GM15510 (cell line): Measurements from ENCODE around the gene PATJ.

Experiments
- POLR2A ChIP-seq: IDR thresholded peaks from 3 replicates; pipeline ENCODE4 v1.6.1; 2011; ENCODE audit warnings: borderline replicate concordance; ENCODE audit not compliant: insufficient read length; ENCODE audit errors: extremely low read depth

The PATJ gene, protein sequence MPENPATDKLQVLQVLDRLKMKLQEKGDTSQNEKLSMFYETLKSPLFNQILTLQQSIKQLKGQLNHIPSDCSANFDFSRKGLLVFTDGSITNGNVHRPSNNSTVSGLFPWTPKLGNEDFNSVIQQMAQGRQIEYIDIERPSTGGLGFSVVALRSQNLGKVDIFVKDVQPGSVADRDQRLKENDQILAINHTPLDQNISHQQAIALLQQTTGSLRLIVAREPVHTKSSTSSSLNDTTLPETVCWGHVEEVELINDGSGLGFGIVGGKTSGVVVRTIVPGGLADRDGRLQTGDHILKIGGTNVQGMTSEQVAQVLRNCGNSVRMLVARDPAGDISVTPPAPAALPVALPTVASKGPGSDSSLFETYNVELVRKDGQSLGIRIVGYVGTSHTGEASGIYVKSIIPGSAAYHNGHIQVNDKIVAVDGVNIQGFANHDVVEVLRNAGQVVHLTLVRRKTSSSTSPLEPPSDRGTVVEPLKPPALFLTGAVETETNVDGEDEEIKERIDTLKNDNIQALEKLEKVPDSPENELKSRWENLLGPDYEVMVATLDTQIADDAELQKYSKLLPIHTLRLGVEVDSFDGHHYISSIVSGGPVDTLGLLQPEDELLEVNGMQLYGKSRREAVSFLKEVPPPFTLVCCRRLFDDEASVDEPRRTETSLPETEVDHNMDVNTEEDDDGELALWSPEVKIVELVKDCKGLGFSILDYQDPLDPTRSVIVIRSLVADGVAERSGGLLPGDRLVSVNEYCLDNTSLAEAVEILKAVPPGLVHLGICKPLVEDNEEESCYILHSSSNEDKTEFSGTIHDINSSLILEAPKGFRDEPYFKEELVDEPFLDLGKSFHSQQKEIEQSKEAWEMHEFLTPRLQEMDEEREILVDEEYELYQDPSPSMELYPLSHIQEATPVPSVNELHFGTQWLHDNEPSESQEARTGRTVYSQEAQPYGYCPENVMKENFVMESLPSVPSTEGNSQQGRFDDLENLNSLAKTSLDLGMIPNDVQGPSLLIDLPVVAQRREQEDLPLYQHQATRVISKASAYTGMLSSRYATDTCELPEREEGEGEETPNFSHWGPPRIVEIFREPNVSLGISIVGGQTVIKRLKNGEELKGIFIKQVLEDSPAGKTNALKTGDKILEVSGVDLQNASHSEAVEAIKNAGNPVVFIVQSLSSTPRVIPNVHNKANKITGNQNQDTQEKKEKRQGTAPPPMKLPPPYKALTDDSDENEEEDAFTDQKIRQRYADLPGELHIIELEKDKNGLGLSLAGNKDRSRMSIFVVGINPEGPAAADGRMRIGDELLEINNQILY (N-terminal part only)

DNA sequence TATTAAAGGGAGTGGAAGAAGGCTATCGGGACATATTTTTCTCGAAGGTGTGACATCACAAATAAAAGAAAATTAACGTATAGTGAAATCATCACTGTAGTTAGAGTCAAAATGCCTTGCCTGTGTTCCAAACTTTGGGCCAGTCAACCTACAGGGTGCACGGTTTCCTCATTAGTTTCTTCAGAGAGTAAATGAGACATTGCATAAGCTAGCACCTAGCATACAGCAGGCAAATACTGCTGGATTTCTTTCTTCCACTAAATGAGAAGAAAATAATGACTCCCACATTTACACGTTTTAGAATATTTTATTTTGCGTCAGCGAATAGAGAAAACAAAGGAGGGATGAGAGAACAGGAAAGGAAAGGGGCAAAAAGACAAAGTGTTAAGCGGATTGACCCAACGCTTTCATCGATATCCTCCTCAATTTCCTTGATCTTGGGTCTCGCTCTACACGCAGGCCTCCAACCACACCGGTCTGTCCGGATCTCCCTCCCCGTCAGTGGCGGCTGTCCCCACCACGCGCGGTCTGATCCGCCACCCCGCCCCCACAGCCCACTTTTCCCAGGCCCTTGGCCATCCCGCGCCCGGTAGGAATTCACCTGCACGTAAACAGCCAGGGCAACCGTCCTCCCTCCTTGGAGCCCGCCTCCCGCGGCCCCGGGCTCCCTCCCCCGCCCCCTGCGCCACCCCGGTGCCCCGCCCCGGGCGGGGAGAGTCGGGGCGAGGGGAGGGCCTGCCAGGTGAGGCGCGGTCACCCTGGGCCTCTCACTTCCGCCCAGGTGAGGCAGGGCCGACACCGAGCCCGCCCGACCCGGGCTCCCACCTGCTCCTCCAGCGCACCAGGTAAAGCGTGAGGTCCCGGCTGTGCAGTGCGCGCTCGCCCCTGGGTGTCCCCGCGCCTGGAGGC is at the start of gene PATJ:
Gene PATJ, plus strand, starts transcription at position 770 of the 909 bp plus-strand sequence. CDS start 20,413 bp downstream, outside the sequence.
- TF ChIP-seq POLR2A, result peak; percentile 35

DNA sequence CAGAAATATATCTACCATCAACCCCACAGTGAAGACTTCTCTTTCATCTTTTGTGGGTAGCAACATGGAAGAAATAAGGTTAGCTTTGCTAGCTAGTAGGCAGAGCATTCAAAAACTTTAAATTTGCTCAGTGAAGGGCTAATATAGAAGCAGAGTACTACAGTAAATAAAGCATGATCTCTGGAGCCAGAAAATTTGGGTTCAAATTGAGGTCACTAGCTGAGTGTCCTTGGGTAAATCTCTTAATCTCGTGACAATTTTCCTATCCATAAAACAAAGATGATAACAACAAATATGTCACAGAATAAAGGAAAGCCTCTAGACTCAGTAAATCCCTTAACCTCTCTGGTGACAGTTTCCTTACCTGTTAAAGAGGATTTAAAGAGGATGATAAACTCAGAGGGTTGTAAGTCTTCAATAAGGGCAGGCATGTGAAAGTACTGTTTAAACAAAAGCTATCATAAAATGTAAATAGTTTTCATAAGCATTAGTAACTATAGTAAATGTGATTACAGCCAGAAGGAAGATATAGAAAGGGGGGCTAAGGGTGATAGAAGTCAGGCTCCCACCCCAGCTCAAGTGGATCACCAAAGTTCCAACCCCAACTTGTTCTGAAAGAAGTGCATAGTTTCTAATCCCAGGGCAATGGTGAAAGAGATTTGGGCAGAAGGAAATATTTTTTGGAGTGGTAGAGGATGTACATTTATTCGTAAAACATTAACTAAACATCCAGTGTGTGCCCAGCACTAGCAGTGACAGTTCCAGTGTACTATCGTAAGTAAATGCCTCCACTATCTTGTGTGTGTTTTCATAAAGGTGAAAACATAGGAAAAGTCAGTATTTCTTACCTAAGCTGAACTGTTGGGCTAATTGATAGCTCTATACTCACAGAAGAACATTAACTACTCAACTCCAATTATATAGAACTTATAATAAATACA is 42.1 kb upstream of the PATJ start:
- no peak for TF ChIP-seq POLR2A

DNA sequence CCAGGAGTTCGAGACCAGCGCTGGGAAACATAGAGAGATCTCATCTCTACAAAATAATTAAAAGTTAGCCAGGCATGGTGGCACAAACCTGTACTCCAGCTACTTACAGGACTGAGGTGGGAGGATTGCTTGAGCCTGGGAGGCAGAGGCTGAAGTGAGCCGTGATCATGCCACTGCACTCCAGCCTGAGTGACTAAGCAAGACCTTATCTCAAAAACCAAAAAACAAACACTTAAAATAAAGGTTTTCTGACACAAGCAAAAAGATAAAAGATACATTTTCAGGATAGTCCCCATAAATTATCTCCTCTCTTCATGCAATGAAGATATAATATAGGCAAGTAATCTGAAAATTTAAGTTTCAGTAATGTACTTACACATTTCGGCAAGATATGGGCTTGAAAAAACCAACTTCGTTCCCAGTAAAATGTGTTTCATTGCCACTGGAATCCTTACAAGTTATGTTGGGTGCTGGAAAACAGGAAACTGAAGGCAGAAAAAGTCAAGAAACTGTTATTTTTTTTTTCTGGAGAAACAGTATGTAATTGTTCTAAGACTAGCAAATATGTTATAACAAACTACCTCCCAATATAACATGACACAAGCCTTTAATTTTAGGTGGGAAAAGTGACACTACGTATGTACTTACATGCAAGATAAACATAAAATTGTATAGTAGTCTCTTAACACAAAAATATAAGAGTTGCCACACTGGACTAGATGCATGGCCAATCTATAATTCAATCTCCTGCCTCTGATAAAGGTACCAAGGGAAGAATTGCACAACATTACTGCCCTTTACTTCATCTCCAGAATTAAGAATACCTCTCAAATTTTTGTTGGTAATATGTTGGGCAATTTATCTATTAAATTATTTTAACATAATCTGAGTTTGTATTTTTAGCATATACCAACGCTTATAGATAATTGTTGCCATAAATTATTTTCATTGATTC is 33.0 kb upstream of the PATJ start:
- no peak for TF ChIP-seq POLR2A

DNA sequence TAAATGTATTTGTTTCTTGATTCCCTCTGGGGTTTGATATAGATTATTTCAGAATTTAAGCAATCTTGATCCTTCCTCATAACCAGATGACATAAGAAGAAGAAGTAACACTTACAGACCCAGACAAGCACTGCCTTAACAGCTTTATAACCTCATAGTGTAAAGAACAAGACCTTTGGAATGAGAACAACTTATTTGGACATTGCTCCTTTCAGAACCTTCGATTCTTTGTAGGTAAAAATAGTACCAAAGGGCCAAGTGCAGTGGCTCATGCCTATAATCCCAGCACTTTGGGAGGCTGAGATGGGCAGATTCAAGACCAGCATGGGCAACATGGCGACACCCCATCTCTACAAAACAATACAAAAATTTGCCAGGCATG is 32.4 kb upstream of the PATJ start:
- no peak for TF ChIP-seq POLR2A

GRCh38 chr1:61711969-61712368 is 30.3 kb upstream of the PATJ start:
- no peak for TF ChIP-seq POLR2A

DNA sequence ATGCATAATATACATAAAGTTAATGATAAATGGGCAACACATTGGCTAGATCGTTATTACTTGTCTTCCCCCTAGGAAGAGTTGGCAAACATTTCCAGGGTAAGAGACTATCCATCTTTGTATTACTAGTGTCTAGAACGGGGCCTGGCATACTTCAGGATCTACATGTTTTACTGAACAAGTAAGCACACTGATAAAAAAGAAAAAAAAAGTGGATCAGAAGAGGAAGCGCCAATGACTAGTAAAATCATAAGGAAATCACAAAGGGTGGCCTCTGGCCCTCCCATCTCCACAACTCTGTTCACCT is 17.8 kb upstream of the PATJ start:
- TF ChIP-seq POLR2A, result no peak

- peak; percentile 98 for TF ChIP-seq POLR2A
Observed at GRCh38 chr1:61724813-61725694, 17.2 kb upstream of the PATJ start, which contains the start of gene TM2D1. TSS of gene TM2D1 (minus strand) at chr1:61725141. CDS start at chr1:61725120, 21 bp downstream.

GRCh38 chr1:61727544-61727943 is 14.7 kb upstream of the PATJ start:
- no peak for TF ChIP-seq POLR2A

DNA sequence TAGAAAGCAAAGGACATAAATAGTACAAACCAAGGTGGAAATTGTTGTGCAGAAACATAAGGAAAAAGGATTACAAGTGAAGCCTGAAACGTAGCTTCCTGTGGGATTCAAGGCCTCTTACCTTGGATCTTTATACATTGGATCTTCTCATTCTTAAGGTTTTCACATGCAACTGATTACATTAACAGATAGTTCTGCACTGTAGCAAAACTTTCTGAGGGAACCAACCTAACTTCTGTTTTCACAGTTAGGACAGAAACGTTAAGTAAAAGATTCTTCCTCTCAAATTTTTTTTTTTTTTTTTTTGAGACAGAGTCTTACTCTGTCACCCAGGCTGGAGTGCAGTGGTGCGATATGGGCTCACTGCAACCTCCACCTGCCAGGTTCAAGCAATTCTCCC is 9.6 kb upstream of the PATJ start:
- TF ChIP-seq POLR2A, result no peak

GRCh38 chr1:61740751-61741700 is 1.3 kb upstream of the PATJ start:
- no peak for TF ChIP-seq POLR2A
